Measurements from ENCODE around the gene GNAO1.

Gene GNAO1

GRCh38 chr16:56267888-56268287 is 76.6 kb downstream of the GNAO1 start:
- no peak for DNase-seq

- DNase-seq = no peak
These were observed 77.5 kb downstream of the GNAO1 start for GRCh38 chr16:56268799-56269198.

GRCh38 chr16:56269281-56269680 is 78.0 kb downstream of the GNAO1 start:
- DNase-seq = no peak

- DNase-seq = no peak
These were observed 78.8 kb downstream of the GNAO1 start for GRCh38 chr16:56269811-56270684.

GRCh38 chr16:56270828-56271227 is 79.5 kb downstream of the GNAO1 start:
- no peak for DNase-seq

- DNase-seq = no peak
These were observed 81.2 kb downstream of the GNAO1 start for GRCh38 chr16:56272583-56272894.

- no peak for DNase-seq
These were observed 82.3 kb downstream of the GNAO1 start for GRCh38 chr16:56273615-56274014.

- no peak for DNase-seq
These were observed 83.1 kb downstream of the GNAO1 start for GRCh38 chr16:56274369-56274768.

GRCh38 chr16:56275076-56275475 is 83.8 kb downstream of the GNAO1 start:
- no peak for DNase-seq

GRCh38 chr16:56275801-56276200 is 84.5 kb downstream of the GNAO1 start:
- no peak for DNase-seq

- no peak for DNase-seq
These were observed 85.8 kb downstream of the GNAO1 start for GRCh38 chr16:56277075-56277474.

GRCh38 chr16:56278196-56278855 is 87.0 kb downstream of the GNAO1 start:
- no peak for DNase-seq

- peak; percentile 71 for DNase-seq
These were observed 87.8 kb downstream of the GNAO1 start for GRCh38 chr16:56279132-56279531.

- no peak for DNase-seq
These were observed 88.6 kb downstream of the GNAO1 start for GRCh38 chr16:56279914-56280313.

GRCh38 chr16:56281249-56281805 is 90.0 kb downstream of the GNAO1 start:
- no peak for DNase-seq

GRCh38 chr16:56282451-56282850 is 91.2 kb downstream of the GNAO1 start:
- DNase-seq = no peak

- DNase-seq = no peak
These were observed 93.2 kb downstream of the GNAO1 start for GRCh38 chr16:56284521-56284920.

GRCh38 chr16:56286809-56287208 is 95.5 kb downstream of the GNAO1 start:
- DNase-seq = no peak

- no peak for DNase-seq
These were observed 96.7 kb downstream of the GNAO1 start for GRCh38 chr16:56288019-56288418.

GRCh38 chr16:56289416-56289815 is 98.1 kb downstream of the GNAO1 start:
- no peak for DNase-seq

GRCh38 chr16:56289862-56290261 is 98.6 kb downstream of the GNAO1 start:
- DNase-seq = no peak

GRCh38 chr16:56294014-56294413 is 102.7 kb downstream of the GNAO1 start:
- no peak for DNase-seq

- no peak for DNase-seq
These were observed 103.3 kb downstream of the GNAO1 start for GRCh38 chr16:56294579-56294978.

GRCh38 chr16:56295059-56295665 is 103.9 kb downstream of the GNAO1 start:
- no peak for DNase-seq

Measured in stimulated activated CD4-positive, alpha-beta T cell treated with anti-CD3 and anti-CD28 coated beads, Interleukin-15, amount 100 ng/mL, for 24 hours (primary cell).